Measurements from ENCODE around the gene RHOBTB3. TPM values are rescaled to one million over a fixed set of nuclear protein-coding genes. Genes with fewer than 3 reads are reported as not detected.

RHOBTB3 gene
- total and polyA plus RNA-seq, 9 donors = 52.8 to 221 (median 180) TPM

- Histone ChIP-seq H3K27ac (no peak overlapping the region), H3K4me3 (no peak overlapping the region), H3K36me3 (no peaks in the 10 kb centered on the region), H3K27me3 (no peaks in the 10 kb centered on the region), H3K4me1 (ENCODE audit: insufficient read depth) (peaks cover 6% of the 10 kb centered on the region), H3K9me3 (no peaks in the 10 kb centered on the region)
- WGBS, 3 donors = 78 to 96% (median 95%) methylated on average over 6 of the region's 6 CpGs
- TF ChIP-seq CTCF (IDR thresholded peaks at IDR 0.05) (no peak), POLR2A (IDR thresholded peaks at IDR 0.05) (no peak), EP300 (IDR thresholded peaks at IDR 0.05) (no peak)
- no peak for DNase-seq
- intact Hi-C loops (cut with DNase I) = no loop called here
These were observed 73.8 kb downstream of the RHOBTB3 start for GRCh38 chr5:95804736-95805539.

DNA sequence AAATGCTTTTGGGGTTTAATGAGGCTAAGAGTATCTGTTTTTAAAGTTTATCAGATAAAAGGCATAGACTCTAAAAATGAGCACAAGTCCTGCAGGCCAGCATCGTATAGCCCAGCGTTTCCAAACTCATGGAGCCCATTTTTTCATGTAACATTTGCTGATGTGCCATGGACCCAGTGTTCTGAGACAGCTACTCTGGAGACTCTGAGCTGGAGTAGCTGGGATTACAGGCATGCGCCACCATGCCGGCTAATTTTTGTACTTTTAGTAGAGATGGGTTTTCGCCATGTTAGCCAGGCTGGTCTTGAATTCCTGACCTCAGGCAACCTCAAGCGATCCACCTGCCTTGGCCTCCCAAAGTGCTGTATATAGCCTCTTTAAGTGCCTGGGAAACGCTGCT is 75.6 kb downstream of the RHOBTB3 start:
- Histone ChIP-seq H3K4me1 (ENCODE audit: insufficient read depth) (peaks cover 6% of the 10 kb centered on the region), H3K9me3 (no peaks in the 10 kb centered on the region), H3K27ac (no peak overlapping the region), H3K27me3 (no peaks in the 10 kb centered on the region), H3K4me3 (no peak overlapping the region), H3K36me3 (no peaks in the 10 kb centered on the region)
- 75 to 90% (median 89%) methylated on average over 7 of the region's 7 CpGs for WGBS, 3 donors
- TF ChIP-seq POLR2A (IDR thresholded peaks at IDR 0.05) = no peak
- TF ChIP-seq EP300 (IDR thresholded peaks at IDR 0.05) = no peak
- TF ChIP-seq CTCF (IDR thresholded peaks at IDR 0.05) = no peak
- intact Hi-C loops (cut with DNase I) = no loop called here
- no peak for DNase-seq

- H3K36me3 ChIP-seq = no peaks in the 10 kb centered on the region
- 79 to 85% (median 81%) methylated on average over 7 of the region's 7 CpGs for WGBS, 3 donors
- peaks cover 6% of the 10 kb centered on the region for H3K4me1 ChIP-seq (ENCODE audit: insufficient read depth)
These were observed 77.0 kb downstream of the RHOBTB3 start for GRCh38 chr5:95808013-95808685.

More at GRCh38 chr5:95808013-95808685, 77.0 kb downstream of the RHOBTB3 start:
- Histone ChIP-seq H3K9me3 (no peaks in the 10 kb centered on the region), H3K27ac (no peak overlapping the region), H3K4me3 (no peak overlapping the region), H3K27me3 (no peaks in the 10 kb centered on the region)
- TF ChIP-seq CTCF (IDR thresholded peaks at IDR 0.05) (no peak), POLR2A (IDR thresholded peaks at IDR 0.05) (no peak), EP300 (IDR thresholded peaks at IDR 0.05) (no peak)
- intact Hi-C loops (cut with DNase I) = no loop called here
- DNase-seq = no peak
